ENCODE results near the gene SEMA4B.
"Not testable (repeated sequence)": the region's sequence is repeated elsewhere in the genome, so short reads cannot be mapped to it uniquely, and the experiment has no call there.

Gene SEMA4B

GRCh38 chr15:90178468-90179435, 22.4 kb upstream of the SEMA4B start:
- CTCF ChIA-PET: interaction anchor here (0.6 to 0.7 kb wide), 3 partner anchors 26 to 65 kb away, joined by 3 read pairs; no protein-coding TSS in a partner anchor
- H3K27ac ChIP-seq: no peak overlapping the region

GRCh38 chr15:90181776-90182175, 19.4 kb upstream of the SEMA4B start:
- no peak for DNase-seq (ENCODE audit: low spot score)
- ChIA-PET POLR2A (ENCODE audit: low non-redundant PET) (no interaction called here), CTCF (interaction anchor here (0.6 to 0.7 kb wide), 2 partner anchors 103 to 115 kb away, joined by 3 to 5 read pairs; no protein-coding TSS in a partner anchor)
- TF ChIP-seq, protein P1, sequence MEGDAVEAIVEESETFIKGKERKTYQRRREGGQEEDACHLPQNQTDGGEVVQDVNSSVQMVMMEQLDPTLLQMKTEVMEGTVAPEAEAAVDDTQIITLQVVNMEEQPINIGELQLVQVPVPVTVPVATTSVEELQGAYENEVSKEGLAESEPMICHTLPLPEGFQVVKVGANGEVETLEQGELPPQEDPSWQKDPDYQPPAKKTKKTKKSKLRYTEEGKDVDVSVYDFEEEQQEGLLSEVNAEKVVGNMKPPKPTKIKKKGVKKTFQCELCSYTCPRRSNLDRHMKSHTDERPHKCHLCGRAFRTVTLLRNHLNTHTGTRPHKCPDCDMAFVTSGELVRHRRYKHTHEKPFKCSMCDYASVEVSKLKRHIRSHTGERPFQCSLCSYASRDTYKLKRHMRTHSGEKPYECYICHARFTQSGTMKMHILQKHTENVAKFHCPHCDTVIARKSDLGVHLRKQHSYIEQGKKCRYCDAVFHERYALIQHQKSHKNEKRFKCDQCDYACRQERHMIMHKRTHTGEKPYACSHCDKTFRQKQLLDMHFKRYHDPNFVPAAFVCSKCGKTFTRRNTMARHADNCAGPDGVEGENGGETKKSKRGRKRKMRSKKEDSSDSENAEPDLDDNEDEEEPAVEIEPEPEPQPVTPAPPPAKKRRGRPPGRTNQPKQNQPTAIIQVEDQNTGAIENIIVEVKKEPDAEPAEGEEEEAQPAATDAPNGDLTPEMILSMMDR (conservative IDR thresholded peaks at IDR 0.05; ENCODE audit: low read depth): no peak
- H3K27ac ChIP-seq: peak overlapping the region; percentile 58

More at GRCh38 chr15:90178468-90179435, 22.4 kb upstream of the SEMA4B start:
- POLR2A ChIA-PET (ENCODE audit: low non-redundant PET): no interaction called here
- DNase-seq (ENCODE audit: low spot score): no peak
- TF ChIP-seq, protein P1 (conservative IDR thresholded peaks at IDR 0.05; ENCODE audit: low read depth): no peak

DNA sequence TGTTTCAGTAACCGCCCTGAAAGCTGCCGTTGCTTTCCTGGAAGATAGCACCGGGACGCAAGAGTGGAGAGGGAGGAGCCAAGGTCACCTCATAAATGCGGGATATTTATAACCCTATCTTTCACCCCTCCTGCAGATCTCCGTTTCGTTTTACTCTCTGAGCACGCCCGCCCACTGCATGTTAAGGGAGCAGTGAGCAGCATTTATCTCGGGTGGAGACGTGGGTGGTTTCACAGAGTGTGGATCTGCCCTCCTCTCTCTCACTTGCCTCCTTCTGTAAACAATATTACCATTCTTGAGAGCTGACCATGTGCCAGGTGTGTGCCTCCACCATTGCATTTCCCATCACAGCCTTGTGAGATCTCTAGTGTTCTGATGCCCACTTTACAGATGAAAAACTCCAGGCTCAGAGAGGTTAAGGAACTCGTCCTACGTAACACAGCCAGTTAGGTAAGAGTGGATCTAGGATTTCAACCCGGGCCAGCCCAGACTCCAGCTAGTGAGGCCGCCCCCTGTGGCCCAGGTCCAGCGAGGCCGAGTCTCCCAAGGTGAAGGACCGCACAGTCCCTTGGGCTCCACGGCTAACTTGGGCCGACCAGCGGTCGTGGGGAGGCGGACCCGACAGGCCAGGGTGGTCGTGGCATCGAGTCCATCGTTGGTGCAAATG, 16.9 kb upstream of the SEMA4B start:
- POLR2A ChIA-PET (ENCODE audit: low non-redundant PET): interaction anchor here (0.5 to 1.5 kb wide), 5 partner anchors 8 to 22 kb away, joined by 3 to 6 read pairs (median 3); no protein-coding TSS in a partner anchor

DNA sequence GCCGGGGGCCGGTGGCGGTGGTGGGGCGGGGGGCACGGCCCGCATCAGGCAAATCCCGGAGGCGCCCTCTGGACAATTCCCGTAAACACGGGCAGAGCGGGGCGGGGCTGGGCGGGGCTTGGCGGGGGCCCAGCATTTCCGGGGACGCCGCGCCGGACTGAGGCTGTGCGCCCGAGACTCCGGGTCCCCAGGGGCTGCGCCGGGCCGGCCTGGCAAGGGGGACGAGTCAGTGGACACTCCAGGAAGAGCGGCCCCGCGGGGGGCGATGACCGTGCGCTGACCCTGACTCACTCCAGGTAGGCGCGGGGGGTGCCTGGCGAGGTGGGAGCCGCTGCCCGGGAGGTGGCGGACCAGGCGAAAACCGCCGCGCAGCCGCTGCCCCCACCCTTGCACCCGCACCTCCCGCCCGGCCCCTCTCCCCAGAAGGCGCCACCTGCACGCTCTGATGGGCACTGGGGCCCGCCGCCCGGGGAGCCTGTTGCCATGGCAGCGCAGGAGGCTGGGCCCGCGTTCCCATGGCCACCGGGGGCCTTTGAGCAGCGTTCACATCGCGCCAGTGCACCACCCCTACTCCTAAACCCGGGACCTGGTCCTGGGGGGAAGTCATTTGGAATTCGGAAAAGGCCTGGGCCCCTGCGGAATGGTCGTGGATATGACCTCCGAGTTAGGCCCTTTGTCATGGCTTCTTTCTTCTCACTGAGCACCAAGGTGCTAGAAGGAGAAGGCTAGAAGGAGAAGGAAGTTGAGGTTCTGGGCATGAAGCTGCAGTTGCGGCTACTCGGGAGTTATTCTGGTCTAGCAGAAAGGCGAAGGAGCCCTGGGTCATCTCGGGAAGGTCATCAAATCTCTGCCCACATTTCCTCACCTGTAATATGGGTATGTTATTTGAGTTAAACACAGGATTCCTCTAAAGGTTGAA, 16.1 kb upstream of the SEMA4B start:
- TF ChIP-seq, protein P1 (conservative IDR thresholded peaks at IDR 0.05; ENCODE audit: low read depth): no peak
- CTCF ChIA-PET: no interaction called here
- POLR2A ChIA-PET (ENCODE audit: low non-redundant PET): interaction anchor here (1.3 to 1.5 kb wide), 2 partner anchors 16 to 23 kb away, joined by 3 to 6 read pairs; partner anchors contain the start of gene SEMA4B

More for the DNA sequence above, 16.9 kb upstream of the SEMA4B start:
- TF ChIP-seq, protein P1 (conservative IDR thresholded peaks at IDR 0.05; ENCODE audit: low read depth): no peak
- H3K27ac ChIP-seq: peak overlapping the region; percentile 98
- peak; percentile 83 for DNase-seq (ENCODE audit: low spot score)
- CTCF ChIA-PET: interaction anchor here (0.6 kb wide), 1 partner anchor 98 kb away, joined by 4 read pairs; no protein-coding TSS in a partner anchor

GRCh38 chr15:90187257-90187868, 13.8 kb upstream of the SEMA4B start:
- TF ChIP-seq, protein P1 (conservative IDR thresholded peaks at IDR 0.05; ENCODE audit: low read depth): no peak

More for the DNA sequence above, 16.1 kb upstream of the SEMA4B start:
- DNase-seq (ENCODE audit: low spot score): peak; percentile 78
- peak overlapping the region; percentile 98 for H3K27ac ChIP-seq

GRCh38 chr15:90188065-90188464, 13.1 kb upstream of the SEMA4B start:
- DNase-seq (ENCODE audit: low spot score); CTCF ChIA-PET; POLR2A ChIA-PET (ENCODE audit: low non-redundant PET): not testable (repeated sequence)
- H3K27ac ChIP-seq: peak overlapping the region; percentile 98

More at GRCh38 chr15:90187257-90187868, 13.8 kb upstream of the SEMA4B start:
- H3K27ac ChIP-seq: peak overlapping the region; percentile 98
- POLR2A ChIA-PET (ENCODE audit: low non-redundant PET): interaction anchor here (0.5 to 0.6 kb wide), 2 partner anchors 17 to 47 kb away, joined by 3 to 4 read pairs; partner anchors contain the start of gene GDPGP1
- CTCF ChIA-PET: no interaction called here
- no peak for DNase-seq (ENCODE audit: low spot score)
